Measurements from ENCODE around the gene WDR5. TPM values are rescaled to one million over a fixed set of nuclear protein-coding genes. Genes with fewer than 3 reads are reported as not detected.

Gene WDR5
- total RNA-seq, 1 donor from 2014 or later: 16.1 TPM

GRCh38 chr9:134205672-134206310, 69.9 kb downstream of the WDR5 start:
- Histone ChIP-seq H3K4me3 (ENCODE audit: low read depth, low read length) (no peak overlapping the region), H3K36me3 (ENCODE audit: control insufficient read depth, insufficient read depth, low read length) (no peaks in the 10 kb centered on the region), H3K27me3 (ENCODE audit: control insufficient read depth, insufficient read depth, low read length) (peaks cover 3% of the 10 kb centered on the region)
- DNase-seq (ENCODE audit: low read depth): no peak
- no peak for TF ChIP-seq CTCF (IDR thresholded peaks at IDR 0.05; ENCODE audit: insufficient read depth, low read length, severe bottlenecking)
- no peak for FAIRE-seq

- Histone ChIP-seq H3K36me3 (ENCODE audit: control insufficient read depth, insufficient read depth, low read length) (no peaks in the 10 kb centered on the region), H3K4me3 (ENCODE audit: low read depth, low read length) (no peak overlapping the region), H3K27me3 (ENCODE audit: control insufficient read depth, insufficient read depth, low read length) (peaks cover 3% of the 10 kb centered on the region)
- DNase-seq (ENCODE audit: low read depth): no peak
- TF ChIP-seq CTCF (IDR thresholded peaks at IDR 0.05; ENCODE audit: insufficient read depth, low read length, severe bottlenecking): no peak
- no peak for FAIRE-seq
Observed at GRCh38 chr9:134206311-134207300, 70.7 kb downstream of the WDR5 start.

- no peak for TF ChIP-seq CTCF (IDR thresholded peaks at IDR 0.05; ENCODE audit: insufficient read depth, low read length, severe bottlenecking)
- no peak overlapping the region for H3K4me3 ChIP-seq (ENCODE audit: low read depth, low read length)
- H3K36me3 ChIP-seq (ENCODE audit: control insufficient read depth, insufficient read depth, low read length): no peaks in the 10 kb centered on the region
- peaks cover 3% of the 10 kb centered on the region for H3K27me3 ChIP-seq (ENCODE audit: control insufficient read depth, insufficient read depth, low read length)
- FAIRE-seq (no peak), DNase-seq (ENCODE audit: low read depth) (no peak)
Observed at GRCh38 chr9:134208310-134208841, 72.5 kb downstream of the WDR5 start.

- FAIRE-seq (no peak), DNase-seq (ENCODE audit: low read depth) (no peak)
- TF ChIP-seq CTCF (IDR thresholded peaks at IDR 0.05; ENCODE audit: insufficient read depth, low read length, severe bottlenecking): no peak
- H3K4me3 ChIP-seq (ENCODE audit: low read depth, low read length): no peak overlapping the region
- no peaks in the 10 kb centered on the region for H3K36me3 ChIP-seq (ENCODE audit: control insufficient read depth, insufficient read depth, low read length)
- no peaks in the 10 kb centered on the region for H3K27me3 ChIP-seq (ENCODE audit: control insufficient read depth, insufficient read depth, low read length)
Observed at GRCh38 chr9:134208981-134209725, 73.3 kb downstream of the WDR5 start.

Other genes starting within 250 kb of the WDR5 start
- gene VAV2, start 143.8 kb upstream of the WDR5 start, total RNA-seq: 23.0 and 46.6 TPM in 2 replicates
- 5.6 and 5.8 TPM in 2 replicates for gene BRD3OS, start 110.6 kb upstream of the WDR5 start, total RNA-seq
- gene BRD3, start 68.1 kb upstream of the WDR5 start, total RNA-seq: 4.5 and 6.5 TPM in 2 replicates
- gene RNU6ATAC, start 28.5 kb downstream of the WDR5 start, total RNA-seq: not detected in 2 replicates
- 16.8 and 21.3 TPM in 2 replicates for gene RXRA, start 190.4 kb downstream of the WDR5 start, total RNA-seq